Measurements from ENCODE around the gene GALNT8.

The GALNT8 gene

DNA sequence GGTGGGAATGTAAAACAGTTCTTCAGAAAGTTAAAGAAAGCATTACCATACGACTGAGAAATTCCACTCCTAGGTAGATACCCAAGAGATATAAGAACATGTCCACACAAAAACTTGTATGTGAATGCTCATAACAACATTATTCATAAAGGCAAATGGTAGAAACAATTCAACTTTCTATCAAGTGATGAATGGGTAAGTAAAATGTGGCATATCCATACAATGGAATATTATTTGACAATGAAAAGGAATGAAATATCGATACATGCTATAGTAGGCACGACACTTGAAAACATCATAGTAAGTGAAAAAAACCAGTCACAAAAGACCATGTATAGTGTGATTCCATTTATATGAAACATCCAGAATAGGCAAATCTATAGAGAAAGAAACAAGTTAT, 71.3 kb downstream of the GALNT8 start:
- in situ Hi-C loops (cut with HindIII; ENCODE audit: low sequenced_read_pairs): no loop called here

DNA sequence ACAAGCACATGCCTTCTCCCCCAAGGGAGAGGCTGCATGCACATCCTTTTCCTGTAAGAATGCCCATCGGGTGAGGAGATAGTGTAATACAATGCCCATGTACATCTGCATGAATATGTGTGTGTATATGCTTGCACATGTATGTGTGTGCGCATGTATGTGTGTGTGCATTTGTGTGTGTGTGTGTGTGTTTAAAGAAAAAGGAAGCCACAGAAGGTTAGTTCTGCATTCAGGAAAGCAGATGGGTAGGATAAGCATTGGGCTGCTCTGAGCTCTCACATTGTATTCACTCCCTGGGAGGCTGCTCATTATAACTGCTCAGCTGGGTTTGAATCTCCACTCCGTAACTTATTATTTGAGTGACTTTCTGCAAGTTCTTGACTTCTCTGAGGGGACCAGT, 74.3 kb downstream of the GALNT8 start:
- in situ Hi-C loops (cut with HindIII; ENCODE audit: low sequenced_read_pairs): no loop called here

DNA sequence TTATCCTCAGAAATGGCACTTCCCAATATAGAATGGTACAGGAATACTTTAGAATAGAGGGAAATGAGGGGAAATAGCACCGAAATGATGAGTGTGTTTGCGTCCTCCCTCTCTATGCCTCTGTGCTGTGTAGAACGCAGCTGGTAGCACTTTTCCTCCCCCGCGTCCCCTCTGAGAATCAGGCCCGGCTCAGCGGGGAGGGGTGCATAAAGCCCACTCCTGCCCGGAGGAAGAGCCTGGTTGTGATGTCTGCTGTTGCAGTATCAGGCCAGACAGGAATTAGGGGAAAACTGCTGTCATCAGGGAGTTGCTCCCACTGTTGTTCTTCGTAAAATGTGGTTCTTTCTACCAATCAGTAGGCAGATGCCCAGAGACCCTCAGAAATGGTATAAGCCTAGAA, 76.0 kb downstream of the GALNT8 start:
- in situ Hi-C loops (cut with HindIII; ENCODE audit: low sequenced_read_pairs): no loop called here

DNA sequence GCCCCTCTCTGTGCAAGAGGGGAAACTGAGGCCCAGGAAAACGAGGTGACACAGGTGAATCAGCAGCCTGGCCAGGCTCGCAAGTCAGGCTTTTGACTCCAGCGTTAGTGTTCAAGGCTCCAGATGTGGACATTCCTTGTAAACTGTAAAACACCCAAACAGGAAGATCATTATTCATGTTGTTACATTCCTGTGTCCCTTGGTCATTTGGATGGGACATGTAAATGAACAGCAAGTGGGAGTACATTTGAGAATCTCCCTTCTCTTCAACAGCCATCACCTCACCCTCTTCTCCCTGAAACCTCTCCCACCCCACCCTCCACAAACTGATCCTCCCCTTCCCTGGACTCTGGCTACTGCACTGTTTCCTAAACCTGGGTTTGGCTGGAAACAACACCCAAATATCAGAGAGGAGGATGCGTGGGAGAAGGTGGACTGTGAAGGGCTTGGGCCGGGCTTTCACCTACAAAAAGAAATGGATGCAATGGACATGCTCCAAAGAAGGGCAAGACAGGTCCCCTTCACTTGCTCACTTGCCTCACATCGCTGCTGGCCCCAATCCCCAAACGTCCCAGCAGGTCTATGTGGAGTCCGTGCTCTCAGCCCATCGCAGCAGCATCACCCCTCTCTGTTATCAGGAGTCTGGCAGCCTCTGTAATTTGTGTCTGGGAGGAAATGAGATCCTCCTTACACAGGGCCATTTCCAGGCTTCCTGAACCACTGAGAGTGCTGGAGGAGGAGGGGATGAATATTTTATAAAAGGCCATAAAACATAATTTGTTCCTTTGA, 76.7 kb downstream of the GALNT8 start:
- in situ Hi-C loops (cut with HindIII; ENCODE audit: low sequenced_read_pairs): no loop called here

DNA sequence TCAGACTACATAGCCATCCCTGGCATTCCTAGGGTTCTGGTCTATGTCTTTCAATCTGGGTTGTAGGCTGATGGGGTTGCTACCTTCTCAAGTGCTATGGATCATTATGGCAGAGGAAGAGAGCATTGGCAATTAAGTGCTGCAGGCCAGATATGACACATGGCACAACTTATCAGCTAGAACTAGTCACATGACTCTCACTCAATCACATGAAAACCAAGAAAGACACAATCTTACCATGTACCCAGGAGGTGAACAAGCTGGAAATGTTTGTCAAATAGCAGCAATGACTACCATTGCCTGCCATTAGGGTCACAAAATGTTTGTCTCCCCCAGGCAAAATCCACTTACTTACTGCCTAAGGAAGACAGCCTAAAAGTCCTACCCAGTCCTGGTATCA, 80.4 kb downstream of the GALNT8 start:
- in situ Hi-C loops (cut with HindIII; ENCODE audit: low sequenced_read_pairs): no loop called here

DNA sequence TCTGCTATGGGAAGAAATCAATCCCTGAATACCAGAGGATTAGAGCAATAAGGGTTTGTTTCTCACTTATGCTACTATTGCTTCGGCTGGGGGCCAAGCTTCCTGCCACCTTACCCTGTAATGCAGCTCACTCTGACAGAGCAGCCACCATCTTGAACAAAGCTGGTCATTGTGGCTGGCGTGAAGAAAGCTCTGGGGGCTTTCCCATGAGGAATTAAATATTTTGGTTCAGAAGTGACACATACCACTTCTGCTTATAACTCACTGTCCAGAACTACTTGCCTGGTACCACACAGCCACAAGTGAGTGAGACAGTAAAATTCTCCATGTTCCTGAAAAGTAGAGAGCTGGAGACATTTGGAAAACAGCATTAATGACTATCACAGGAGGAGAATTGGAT, 82.6 kb downstream of the GALNT8 start:
- in situ Hi-C loops (cut with HindIII; ENCODE audit: low sequenced_read_pairs): no loop called here

DNA sequence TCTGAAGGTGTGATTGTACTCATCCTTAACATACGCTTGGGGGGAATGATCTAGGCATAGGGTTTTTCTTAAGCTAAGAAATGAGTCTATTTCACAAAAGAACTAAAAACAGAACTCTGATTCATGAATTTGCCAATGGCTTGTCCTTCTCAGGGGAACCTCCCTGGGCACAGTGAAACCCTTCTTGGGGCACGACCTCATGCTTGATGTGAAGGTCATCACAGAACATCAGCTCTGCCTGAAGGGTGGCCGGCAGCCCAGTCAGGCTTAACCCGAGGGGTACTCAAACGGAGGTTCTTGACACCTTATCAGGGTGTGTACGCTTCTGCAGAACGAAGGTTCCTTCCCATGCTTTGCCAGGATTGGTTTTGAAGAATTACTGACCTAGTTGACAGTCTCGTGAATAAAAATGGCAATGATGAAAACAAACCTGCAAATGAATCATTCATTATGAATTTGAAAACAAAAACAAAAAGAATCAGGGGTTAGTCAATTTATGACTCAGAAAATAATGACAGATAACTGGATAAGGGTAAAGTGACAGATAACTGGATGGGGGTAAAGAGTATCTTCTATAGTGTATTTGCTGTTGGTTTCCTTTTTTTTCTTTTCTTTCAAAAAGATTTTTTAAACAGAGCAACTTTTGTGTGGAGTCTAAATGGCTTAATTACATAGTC, 86.4 kb downstream of the GALNT8 start:
- in situ Hi-C loops (cut with HindIII; ENCODE audit: low sequenced_read_pairs): no loop called here

DNA sequence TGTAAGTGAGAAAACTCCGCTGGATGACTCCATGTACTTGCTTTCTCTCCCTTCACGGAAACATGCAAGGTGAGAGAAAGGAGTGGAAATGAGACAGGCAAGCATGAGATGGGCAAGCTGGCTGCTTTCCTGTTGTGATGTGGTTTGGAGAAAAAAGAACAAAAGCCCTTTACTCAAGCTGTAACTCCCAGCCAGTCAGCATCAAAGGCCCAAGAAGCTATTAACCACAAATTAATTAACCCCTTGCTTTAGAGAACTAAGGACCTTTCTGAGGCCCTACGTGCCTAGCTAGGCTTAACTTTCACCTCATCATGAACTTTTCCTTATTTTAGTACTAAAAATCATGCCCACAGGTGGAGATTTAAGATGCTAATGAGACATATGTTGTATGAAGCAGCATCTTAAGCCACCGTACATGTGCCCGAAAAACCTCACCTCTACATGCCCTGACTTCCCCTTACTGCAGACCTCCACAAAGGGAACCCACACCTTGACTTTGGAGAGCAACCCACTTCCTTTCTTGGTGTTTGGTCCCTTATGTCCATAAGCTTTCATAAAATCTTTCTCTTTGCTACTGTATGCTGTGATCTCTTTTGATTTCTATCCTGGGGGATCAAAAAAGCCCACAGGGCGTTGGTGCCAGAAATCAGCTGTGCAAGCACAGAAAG, 87.0 kb downstream of the GALNT8 start:
- in situ Hi-C loops (cut with HindIII; ENCODE audit: low sequenced_read_pairs): no loop called here

DNA sequence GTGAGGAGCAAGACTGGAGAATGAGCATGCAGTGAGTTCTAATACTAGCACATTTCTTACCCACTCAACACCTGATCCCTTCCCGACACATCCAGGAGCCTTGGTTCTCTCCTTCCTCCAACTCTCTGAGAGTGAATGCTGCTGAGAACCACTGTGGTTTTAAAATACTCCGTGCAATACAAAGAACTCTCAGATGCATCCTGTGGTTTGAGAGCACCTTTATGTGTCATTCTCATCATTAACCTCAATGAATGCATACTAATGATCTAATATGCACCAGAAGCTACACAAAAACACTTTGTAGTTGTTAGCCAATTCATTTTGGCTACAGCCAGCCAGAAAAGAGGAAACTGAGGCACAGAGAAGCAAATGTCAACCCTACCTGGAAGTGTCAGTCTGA, 87.6 kb downstream of the GALNT8 start:
- in situ Hi-C loops (cut with HindIII; ENCODE audit: low sequenced_read_pairs): no loop called here

DNA sequence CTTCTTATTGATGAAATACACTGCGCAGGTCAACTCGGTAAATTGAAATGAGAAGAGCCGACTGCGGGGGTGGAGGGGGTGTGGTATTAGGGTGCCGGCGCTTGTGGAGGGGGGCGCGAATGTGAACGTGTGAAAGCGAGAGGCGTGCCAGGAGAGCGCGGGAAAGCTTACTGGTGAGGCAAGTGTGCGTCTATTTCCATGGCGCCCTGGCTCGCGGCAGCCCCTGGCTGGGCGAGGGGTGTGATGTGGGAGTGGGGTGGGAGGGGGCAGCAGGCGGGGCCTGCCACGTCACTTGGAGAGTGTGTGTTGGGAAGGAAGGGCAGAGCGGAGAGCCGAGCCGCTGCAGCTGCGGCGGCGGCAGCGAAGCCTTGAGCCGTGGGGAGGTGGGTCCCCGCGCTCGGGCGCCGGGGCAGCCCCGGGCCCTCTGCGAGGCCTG, 88.8 kb downstream of the GALNT8 start:
- in situ Hi-C loops (cut with HindIII; ENCODE audit: low sequenced_read_pairs): no loop called here

DNA sequence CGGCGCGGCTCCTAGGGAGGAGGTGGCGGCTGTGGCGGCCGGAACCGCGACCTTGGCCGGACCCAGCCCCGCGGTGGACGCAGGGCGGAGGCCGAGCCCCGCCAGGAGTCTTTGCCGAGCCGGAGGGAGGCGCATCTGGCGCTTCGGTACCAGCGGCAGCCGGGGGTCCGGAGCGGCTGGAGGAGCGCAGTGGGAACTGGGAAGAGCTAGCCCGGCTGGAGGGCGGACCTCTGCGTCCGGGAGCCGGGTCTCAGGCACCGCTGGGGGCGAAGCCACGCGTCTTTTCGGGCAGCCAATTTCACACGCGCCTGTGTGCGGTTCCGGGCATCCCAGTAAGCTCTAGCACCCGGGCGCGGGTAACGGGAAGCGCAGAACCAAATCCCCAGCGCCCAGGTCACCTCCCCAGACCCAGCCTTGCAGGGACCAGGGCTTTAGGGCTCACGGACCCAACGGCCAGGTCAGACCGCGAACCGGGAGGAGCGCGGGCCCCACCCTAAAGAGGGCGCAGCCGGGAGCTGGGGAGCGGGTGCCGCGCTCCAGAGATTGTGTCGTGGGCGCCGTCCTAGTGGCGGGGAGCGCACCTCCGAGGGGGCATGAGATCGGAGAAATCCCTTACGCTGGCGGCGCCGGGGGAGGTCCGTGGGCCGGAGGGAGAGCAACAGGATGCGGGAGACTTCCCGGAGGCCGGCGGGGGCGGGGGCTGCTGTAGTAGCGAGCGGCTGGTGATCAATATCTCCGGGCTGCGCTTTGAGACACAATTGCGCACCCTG, 89.4 kb downstream of the GALNT8 start:
- in situ Hi-C loops (cut with HindIII; ENCODE audit: low sequenced_read_pairs): no loop called here

DNA sequence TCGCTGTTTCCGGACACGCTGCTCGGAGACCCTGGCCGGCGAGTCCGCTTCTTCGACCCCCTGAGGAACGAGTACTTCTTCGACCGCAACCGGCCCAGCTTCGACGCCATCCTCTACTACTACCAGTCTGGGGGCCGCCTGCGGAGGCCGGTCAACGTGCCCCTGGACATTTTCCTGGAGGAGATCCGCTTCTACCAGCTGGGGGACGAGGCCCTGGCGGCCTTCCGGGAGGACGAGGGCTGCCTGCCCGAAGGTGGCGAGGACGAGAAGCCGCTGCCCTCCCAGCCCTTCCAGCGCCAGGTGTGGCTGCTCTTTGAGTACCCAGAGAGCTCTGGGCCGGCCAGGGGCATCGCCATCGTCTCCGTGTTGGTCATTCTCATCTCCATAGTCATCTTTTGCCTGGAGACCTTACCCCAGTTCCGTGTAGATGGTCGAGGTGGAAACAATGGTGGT, 90.0 kb downstream of the GALNT8 start:
- in situ Hi-C loops (cut with HindIII; ENCODE audit: low sequenced_read_pairs): no loop called here

DNA sequence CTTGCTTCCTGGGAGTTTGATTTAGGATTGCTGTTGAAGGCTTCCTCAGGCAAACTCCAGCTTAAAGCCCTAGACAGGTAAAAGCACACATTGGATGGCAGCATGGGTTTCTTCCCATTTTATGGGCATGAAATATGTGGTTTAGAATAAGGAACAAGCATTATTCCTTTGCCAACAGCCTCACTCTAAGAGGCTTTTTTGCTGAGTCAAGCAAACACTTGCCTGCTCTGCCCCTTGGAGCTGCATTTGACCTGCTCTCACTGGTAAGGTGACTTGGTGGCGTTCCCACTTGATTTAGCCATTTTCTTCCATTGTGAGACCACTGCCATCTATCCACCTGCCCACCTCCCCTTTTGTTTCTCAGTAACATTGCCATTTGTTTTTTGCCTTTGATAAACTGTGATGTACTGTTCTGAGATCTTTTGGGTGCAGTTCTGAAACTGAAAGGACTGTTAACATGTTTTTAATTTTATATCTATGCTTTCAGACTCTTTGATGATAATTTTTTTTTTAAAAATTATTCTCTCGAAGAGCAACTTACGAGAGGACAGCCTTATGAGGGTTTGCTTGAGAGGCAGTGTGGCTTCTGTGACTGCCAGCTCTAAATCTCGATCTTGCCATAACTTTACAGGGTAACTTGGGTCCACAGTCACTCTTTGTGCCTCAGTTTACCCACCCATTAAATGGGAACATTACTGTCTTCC, 92.6 kb downstream of the GALNT8 start:
- in situ Hi-C loops (cut with HindIII; ENCODE audit: low sequenced_read_pairs): no loop called here

DNA sequence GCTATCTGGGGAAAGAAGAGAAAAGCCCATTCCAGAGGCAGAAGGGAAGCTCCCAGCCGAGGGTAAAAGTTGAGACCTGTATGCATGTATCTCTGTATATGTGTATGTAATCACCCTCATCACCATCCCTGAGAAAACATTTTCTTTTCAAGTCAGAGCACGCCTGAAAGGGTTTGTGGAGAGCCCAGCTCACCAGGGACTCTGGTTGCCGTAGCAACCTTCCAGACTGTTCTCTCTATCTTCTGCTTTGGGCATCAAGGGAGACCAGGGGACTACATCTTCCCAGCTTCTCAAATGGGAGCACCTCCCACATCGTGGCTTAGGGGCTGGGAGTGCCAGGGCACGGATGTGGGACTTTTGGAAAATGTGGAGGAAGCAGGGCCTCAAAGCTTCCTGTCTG, 93.5 kb downstream of the GALNT8 start:
- in situ Hi-C loops (cut with HindIII; ENCODE audit: low sequenced_read_pairs): no loop called here

DNA sequence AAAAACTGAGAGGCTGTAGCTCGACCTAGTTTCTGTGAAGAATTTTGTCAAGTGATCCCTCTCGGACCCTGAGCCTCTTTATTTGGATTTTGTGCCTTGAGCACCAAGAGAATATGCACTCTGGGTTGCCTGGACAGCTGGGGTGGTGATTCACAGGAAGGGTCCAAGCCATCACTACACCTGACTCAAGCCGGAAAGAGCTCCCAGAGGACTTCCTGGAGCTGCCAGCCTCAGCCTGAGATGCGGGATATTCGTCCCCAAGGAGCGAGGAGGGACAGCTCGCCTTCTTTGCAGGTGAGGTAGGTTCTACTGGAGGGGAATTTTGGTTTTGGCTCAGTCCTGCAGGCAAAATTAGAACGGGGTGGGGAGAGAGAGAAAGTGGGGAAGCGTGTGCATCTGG, 94.3 kb downstream of the GALNT8 start:
- in situ Hi-C loops (cut with HindIII; ENCODE audit: low sequenced_read_pairs): no loop called here

DNA sequence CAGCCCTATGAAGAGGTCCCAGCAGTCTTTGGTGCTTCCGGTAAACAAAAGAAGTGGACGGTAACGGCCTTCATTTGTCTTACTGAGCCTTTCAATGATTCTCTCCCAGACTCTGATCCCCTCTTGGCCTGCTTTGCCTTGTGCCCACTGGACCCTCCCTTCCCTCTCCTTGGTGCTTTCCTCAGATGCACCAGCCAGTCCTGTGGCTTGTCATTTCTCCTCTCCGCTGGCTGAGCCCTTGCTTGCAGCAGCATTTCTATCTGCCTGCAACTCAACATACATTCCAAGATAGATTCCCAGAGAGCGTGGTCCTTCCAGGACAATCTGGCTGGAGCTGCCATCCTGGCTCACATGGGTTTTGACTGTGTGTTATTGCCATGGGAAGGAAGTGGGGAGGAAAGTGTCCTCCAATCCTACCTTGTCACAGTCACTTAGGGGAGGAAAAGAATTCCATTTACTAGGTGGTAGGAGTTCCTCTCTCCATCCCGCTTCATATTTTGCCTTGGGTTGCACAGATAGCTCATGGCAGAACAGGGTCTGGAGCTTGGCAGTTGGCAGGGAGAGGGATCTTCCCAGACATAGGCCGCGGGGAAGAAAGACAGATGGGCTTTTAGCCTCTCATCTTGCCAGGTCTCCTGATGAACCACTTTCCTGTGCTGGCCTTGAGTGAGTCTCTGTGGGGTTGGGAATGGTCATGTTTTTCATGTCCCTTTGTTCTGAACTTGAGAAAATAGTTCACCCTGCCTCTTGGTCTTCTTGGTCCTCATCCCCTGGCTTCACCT, 96.7 kb downstream of the GALNT8 start:
- in situ Hi-C loops (cut with HindIII; ENCODE audit: low sequenced_read_pairs): no loop called here

DNA sequence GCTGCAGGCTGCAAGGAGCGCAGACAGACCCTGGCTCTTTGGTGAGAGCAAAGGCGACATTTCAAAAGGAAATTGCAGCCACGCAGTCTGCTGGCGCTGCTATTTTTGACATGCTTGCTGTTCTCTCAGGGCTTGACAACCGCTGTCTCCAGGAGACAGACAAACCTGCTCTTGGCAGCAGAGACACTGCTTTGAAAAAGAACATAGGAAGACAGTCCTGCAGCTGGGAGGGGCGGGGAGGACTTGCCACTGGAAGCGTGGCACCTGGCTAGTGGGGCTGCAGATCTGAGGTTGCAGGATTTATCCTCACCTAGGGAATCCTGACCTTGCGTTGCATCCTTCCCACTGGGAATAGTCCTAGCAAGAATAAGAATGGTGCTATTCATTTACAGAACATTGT, 97.7 kb downstream of the GALNT8 start:
- in situ Hi-C loops (cut with HindIII; ENCODE audit: low sequenced_read_pairs): no loop called here

DNA sequence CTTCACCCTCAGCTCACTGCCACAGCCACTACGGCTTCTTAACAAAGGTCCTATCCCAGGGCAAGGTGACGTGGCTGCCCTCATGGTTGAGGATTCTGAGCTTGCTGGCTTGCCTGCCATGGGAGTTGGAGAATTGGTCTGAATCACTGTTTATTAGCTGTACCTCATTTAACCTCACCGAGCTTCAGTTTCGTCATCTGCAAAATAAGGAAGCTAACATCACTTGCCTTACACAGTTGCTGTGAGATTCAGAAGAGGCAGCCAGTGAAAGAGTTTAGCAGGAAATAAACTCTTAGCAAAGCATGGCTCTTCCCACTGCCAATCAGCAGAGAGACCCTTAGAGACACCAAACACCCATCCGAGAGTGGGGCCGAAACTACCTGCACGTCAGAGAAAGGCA, 99.5 kb downstream of the GALNT8 start:
- in situ Hi-C loops (cut with HindIII; ENCODE audit: low sequenced_read_pairs): no loop called here

DNA sequence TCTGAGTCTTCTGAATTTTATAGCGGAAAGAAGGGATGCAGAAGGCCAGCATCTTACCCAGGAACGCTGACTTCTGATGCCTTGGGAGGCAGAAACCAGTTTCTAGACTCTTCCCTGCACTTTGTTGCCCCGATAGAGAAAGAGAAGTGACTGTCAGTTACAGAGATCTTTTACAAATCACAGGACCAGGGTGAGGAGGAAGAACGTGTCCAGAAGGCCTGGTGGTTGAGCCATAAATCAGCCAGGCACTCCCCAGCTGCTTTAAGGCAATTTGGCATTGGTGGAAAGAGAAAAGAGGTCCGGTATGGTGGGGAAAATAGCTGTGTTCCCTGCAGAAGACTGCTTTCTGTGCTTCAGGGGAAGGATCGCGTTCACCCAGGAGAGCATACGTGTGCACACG, 100.8 kb downstream of the GALNT8 start:
- in situ Hi-C loops (cut with HindIII; ENCODE audit: low sequenced_read_pairs): no loop called here

Data from DLD1 (cell line).